SK-N-SH treated with all-trans-retinoic acid at 6 μM for 48 hours (cell line): ENCODE results near the gene CPNE2.

Source experiments
- BACH2 ChIP-seq: fragments of 250-450 bp; sonication (Bioruptor Pico); IDR thresholded peaks from 2 replicates; pipeline ENCODE4 v1.9.0; 2021; ENCODE audit warnings: mild to moderate bottlenecking, borderline replicate concordance
- OSR1 ChIP-seq: fragments of 250-450 bp; sonication (Bioruptor Pico); IDR thresholded peaks from 2 replicates; pipeline ENCODE4 v1.8.0; 2022; ENCODE audit warnings: moderate library complexity, mild to moderate bottlenecking, inconsistent platforms
- RARB ChIP-seq: fragments of 250-450 bp; sonication (Bioruptor Pico); IDR thresholded peaks from 2 replicates; pipeline ENCODE4 v1.8.0; 2021; ENCODE audit warnings: mild to moderate bottlenecking, moderate library complexity
- SNAI2 ChIP-seq: fragments of 250-450 bp; sonication (Bioruptor Pico); IDR thresholded peaks from 2 replicates; pipeline ENCODE4 v1.5.0; 2020; ENCODE audit warnings: mild to moderate bottlenecking, moderate library complexity
- TCF4 ChIP-seq: fragments of 250-450 bp; sonication (Bioruptor Pico); IDR thresholded peaks from 2 replicates; pipeline ENCODE4 v1.8.0; 2021; ENCODE audit warnings: mild to moderate bottlenecking, moderate library complexity, borderline replicate concordance
- ZFP30 ChIP-seq: fragments of 450-650 bp; formaldehyde crosslinking; IDR thresholded peaks from 2 replicates; pipeline ENCODE4 v1.5.0; 2022; ENCODE audit warnings: mild to moderate bottlenecking, moderate library complexity
- ZNF565 ChIP-seq: fragments of 450-650 bp; formaldehyde crosslinking; conservative IDR thresholded peaks from 2 replicates; pipeline ENCODE4 v1.5.0; 2020; ENCODE audit warnings: low read depth, mild to moderate bottlenecking, moderate library complexity
- ZNF70 ChIP-seq: fragments of 450-650 bp; formaldehyde crosslinking; IDR thresholded peaks from 2 replicates; pipeline ENCODE4 v1.5.0; 2020; ENCODE audit warnings: mild to moderate bottlenecking, moderate library complexity
- TF ChIP-seq, protein P1 (sequence below): fragments of 250-450 bp; sonication (Bioruptor Pico); IDR thresholded peaks from 2 replicates; pipeline ENCODE4 v1.8.0; 2020; ENCODE audit warnings: mild to moderate bottlenecking, moderate library complexity, borderline replicate concordance
- TF ChIP-seq, protein P2 (sequence below): fragments of 250-450 bp; sonication (Bioruptor Pico); IDR thresholded peaks from 2 replicates; pipeline ENCODE4 v1.8.0; 2021; ENCODE audit warnings: low read depth, mild to moderate bottlenecking, moderate library complexity, borderline replicate concordance
- TF ChIP-seq, protein P3 (sequence below): fragments of 250-450 bp; sonication (Bioruptor Pico); IDR thresholded peaks from 2 replicates; pipeline ENCODE4 v1.5.1; 2020; ENCODE audit warnings: low read depth, mild to moderate bottlenecking, moderate library complexity

DNA sequence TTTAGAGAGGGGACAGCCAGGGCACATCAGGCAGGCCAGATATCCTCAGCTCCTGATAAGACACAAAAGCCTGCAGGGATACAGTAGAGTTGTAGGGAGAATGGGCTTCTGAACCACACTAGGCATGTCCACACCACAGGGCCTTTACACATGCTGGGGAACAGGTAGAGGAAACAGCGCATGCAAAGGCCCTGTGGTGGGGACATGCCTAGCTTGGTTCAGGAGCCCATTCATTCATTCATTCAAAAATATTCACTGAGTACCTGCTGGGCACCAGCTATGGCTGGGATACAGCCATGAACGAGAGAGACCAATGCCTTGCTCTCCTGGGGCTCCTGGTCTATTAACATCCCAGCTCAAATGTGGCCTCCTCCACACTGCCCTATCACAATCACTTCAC lies 4.4 kb downstream of the CPNE2 start:
- TF ChIP-seq ZFP30 (CRISPR knock-in tag) (no peak), SNAI2 (CRISPR knock-in tag) (no peak), OSR1 (CRISPR knock-in tag) (no peak), RARB (CRISPR knock-in tag) (no peak), ZNF70 (CRISPR knock-in tag) (no peak), ZNF565 (CRISPR knock-in tag) (no peak), BACH2 (CRISPR knock-in tag) (no peak), TCF4 (CRISPR knock-in tag) (no peak)
- TF ChIP-seq, protein P1, sequence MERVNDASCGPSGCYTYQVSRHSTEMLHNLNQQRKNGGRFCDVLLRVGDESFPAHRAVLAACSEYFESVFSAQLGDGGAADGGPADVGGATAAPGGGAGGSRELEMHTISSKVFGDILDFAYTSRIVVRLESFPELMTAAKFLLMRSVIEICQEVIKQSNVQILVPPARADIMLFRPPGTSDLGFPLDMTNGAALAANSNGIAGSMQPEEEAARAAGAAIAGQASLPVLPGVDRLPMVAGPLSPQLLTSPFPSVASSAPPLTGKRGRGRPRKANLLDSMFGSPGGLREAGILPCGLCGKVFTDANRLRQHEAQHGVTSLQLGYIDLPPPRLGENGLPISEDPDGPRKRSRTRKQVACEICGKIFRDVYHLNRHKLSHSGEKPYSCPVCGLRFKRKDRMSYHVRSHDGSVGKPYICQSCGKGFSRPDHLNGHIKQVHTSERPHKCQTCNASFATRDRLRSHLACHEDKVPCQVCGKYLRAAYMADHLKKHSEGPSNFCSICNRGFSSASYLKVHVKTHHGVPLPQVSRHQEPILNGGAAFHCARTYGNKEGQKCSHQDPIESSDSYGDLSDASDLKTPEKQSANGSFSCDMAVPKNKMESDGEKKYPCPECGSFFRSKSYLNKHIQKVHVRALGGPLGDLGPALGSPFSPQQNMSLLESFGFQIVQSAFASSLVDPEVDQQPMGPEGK (CRISPR knock-in tag): no peak
- TF ChIP-seq, protein P2, sequence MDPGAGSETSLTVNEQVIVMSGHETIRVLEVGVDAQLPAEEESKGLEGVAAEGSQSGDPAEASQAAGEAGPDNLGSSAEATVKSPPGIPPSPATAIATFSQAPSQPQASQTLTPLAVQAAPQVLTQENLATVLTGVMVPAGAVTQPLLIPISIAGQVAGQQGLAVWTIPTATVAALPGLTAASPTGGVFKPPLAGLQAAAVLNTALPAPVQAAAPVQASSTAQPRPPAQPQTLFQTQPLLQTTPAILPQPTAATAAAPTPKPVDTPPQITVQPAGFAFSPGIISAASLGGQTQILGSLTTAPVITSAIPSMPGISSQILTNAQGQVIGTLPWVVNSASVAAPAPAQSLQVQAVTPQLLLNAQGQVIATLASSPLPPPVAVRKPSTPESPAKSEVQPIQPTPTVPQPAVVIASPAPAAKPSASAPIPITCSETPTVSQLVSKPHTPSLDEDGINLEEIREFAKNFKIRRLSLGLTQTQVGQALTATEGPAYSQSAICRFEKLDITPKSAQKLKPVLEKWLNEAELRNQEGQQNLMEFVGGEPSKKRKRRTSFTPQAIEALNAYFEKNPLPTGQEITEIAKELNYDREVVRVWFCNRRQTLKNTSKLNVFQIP: no peak
- TF ChIP-seq, protein P3, sequence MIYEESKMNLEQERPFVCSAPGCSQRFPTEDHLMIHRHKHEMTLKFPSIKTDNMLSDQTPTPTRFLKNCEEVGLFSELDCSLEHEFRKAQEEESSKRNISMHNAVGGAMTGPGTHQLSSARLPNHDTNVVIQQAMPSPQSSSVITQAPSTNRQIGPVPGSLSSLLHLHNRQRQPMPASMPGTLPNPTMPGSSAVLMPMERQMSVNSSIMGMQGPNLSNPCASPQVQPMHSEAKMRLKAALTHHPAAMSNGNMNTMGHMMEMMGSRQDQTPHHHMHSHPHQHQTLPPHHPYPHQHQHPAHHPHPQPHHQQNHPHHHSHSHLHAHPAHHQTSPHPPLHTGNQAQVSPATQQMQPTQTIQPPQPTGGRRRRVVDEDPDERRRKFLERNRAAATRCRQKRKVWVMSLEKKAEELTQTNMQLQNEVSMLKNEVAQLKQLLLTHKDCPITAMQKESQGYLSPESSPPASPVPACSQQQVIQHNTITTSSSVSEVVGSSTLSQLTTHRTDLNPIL (CRISPR knock-in tag): no peak
